ENCODE results near the gene MYL10.

The MYL10 gene

DNA sequence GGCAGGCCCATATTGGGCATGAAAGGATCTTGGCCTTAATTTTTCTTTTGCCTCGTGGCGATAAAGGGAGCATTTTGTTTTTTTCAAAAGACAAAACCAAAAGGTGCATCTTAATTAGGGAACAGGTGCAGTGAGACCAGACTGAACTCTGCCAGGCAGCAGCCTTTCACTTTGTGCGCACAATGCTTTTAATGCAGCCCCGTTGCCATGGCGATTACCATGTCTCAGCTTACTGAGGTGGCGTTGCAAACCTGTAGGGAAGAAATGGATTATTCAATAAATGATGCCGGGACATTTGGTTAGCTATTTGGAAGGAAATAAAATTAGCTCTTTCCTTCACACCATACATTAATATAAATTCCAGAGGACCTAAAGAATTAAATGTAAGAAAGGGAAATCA, 61.9 kb downstream of the MYL10 start:
- no peak for DNase-seq (ENCODE audit: low read depth, low spot score)

DNA sequence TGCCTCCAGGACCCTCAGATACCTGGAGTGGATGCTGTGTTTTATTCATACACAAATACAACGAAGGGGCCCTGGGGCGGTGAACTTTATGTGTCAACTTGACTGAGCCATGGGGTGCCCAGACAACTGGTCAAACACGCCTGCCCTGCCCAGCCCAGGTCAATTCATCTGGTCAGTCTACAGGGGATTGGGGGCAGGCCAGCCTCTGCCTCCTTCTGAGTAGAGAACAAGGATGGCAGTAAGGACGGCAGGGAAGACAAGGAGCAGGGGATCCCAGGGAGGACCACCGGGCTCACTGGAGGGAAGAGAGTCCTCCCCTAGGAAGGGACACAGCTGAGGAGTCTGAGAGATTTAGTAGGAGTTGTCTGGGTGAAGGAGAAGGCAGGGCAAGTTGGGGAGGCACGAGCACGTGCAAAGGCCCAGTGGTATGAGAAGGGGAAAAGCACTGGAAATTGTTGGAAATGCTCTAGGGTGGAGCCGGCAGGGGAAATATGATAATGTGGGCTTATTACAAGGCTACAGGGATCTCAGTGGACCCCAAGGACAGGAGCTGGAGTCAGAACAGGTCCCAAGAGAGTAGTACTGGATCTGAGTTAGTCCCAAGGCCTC, 63.4 kb downstream of the MYL10 start:
- no peak for DNase-seq (ENCODE audit: low read depth, low spot score)

GRCh38 chr7:101564778-101565211, 64.3 kb downstream of the MYL10 start:
- no peak for DNase-seq (ENCODE audit: low read depth, low spot score)

DNA sequence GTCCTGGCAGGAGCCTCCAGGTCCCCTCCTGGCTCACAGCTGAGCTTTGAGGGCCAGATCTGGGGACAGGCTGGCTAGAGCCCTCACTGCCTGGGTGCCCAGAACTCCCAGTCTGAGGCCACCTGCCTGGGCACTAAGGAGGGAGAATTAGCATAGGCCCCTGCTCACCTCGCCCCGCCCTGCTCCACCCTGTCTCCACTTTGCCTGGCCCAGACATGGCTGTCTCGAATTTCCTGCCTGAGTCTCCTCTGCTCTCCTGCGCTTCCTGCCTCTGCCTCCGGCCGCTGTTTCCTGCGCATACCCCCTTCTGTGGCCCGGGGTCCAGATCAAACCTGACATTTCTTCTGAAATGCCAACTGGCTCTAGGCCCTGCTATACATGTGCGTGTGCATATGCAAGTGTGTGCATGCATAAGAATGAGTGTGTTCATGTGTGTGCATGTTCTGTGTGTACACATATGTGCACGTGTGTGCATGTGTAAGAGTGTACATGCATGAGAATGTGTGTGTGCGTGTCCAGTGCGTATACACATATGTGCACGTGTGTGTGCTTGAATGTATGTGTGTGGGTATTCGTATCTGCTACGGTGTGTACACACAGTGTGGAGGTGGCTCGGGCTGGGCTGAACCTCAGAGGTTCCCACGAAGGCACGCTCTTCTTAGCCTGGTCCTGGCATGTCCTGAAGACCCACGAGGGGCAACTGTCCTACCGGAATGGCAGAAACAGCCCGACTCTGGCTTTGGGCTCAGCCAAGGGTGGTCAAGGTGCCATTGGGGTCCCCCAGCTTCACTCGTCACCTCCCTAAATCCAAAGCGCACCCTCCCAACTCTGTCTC, 64.9 kb downstream of the MYL10 start:
- no peak for DNase-seq (ENCODE audit: low read depth, low spot score)
